Astrocyte of the spinal cord (primary cell): ENCODE measurements around the gene ATF7IP2.
"Not testable (repeated sequence)": the region's sequence is repeated elsewhere in the genome, so short reads cannot be mapped to it uniquely, and the experiment has no call there.

Experiments
- DNase-seq: peaks from one replicate; pipeline ENCODE4 v3.0.0; 2011; ENCODE audit warnings: low read depth, low spot score
- H3K4me3 ChIP-seq: 2 replicates; pipeline ENCODE4 v1.5.1; 2011; ENCODE audit warnings: low read depth, mild to moderate bottlenecking, low read length, moderate library complexity
- in situ Hi-C: cut with HindIII; loops from 2 replicates; pipeline ENCODE4 v1.10.0; 2017; ENCODE audit warnings: low sequenced_read_pairs
- TF ChIP-seq, protein P1 (sequence below): IDR thresholded peaks from 2 replicates; pipeline ENCODE4 v1.5.1; 2012; ENCODE audit warnings: low read depth, mild to moderate bottlenecking, low read length, inconsistent platforms

The ATF7IP2 gene, protein sequence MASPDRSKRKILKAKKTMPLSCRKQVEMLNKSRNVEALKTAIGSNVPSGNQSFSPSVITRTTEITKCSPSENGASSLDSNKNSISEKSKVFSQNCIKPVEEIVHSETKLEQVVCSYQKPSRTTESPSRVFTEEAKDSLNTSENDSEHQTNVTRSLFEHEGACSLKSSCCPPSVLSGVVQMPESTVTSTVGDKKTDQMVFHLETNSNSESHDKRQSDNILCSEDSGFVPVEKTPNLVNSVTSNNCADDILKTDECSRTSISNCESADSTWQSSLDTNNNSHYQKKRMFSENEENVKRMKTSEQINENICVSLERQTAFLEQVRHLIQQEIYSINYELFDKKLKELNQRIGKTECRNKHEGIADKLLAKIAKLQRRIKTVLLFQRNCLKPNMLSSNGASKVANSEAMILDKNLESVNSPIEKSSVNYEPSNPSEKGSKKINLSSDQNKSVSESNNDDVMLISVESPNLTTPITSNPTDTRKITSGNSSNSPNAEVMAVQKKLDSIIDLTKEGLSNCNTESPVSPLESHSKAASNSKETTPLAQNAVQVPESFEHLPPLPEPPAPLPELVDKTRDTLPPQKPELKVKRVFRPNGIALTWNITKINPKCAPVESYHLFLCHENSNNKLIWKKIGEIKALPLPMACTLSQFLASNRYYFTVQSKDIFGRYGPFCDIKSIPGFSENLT

DNA sequence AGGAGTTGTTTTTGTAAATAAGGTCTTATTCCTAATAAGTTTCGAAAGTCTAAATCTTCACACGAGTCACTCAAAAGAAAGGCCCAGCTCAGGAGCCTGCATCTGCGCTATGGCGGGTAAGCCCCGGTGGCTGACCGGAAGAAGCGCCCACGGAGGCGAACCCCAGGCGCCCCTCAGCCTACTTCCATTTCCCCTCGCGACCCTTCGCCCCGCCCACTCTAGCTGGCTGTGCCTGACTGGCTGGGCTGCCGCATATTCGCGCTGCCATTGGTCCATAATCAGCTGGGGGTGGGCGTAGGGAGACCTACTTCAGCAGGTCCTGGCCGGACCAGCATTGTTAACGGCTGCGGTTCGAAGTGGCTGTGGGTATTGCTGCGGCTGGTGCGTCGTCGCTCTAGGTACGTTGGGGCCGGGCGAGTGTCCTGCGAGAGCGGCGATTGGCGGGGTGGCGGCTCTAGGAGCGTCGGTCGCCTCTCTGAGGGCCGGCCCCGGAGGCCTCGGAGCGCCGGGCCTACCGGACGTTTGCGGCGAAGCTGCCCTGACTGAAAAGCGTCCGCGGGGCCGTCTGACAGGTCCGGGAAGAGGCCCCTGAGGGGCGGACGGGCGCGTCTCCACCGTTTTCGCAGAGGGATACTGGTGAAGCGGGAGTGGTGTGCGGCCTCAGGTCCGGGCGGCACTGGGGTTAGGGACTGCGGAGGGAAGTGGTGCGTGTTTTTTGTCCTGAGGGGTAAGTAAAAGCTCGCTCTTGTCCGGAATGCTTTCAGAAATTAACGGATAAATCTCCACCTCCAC, at the start of gene ATF7IP2:
Gene ATF7IP2, plus strand, starts transcription at position 337 of the 792 bp plus-strand sequence. CDS start 44,560 bp downstream, outside the sequence.
- TF ChIP-seq, protein P1, sequence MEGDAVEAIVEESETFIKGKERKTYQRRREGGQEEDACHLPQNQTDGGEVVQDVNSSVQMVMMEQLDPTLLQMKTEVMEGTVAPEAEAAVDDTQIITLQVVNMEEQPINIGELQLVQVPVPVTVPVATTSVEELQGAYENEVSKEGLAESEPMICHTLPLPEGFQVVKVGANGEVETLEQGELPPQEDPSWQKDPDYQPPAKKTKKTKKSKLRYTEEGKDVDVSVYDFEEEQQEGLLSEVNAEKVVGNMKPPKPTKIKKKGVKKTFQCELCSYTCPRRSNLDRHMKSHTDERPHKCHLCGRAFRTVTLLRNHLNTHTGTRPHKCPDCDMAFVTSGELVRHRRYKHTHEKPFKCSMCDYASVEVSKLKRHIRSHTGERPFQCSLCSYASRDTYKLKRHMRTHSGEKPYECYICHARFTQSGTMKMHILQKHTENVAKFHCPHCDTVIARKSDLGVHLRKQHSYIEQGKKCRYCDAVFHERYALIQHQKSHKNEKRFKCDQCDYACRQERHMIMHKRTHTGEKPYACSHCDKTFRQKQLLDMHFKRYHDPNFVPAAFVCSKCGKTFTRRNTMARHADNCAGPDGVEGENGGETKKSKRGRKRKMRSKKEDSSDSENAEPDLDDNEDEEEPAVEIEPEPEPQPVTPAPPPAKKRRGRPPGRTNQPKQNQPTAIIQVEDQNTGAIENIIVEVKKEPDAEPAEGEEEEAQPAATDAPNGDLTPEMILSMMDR = no peak
- H3K4me3 ChIP-seq = peak within 1 kb of the TSS; percentile 83
- peak; percentile 93 for DNase-seq
- in situ Hi-C loops = no loop called here

DNA sequence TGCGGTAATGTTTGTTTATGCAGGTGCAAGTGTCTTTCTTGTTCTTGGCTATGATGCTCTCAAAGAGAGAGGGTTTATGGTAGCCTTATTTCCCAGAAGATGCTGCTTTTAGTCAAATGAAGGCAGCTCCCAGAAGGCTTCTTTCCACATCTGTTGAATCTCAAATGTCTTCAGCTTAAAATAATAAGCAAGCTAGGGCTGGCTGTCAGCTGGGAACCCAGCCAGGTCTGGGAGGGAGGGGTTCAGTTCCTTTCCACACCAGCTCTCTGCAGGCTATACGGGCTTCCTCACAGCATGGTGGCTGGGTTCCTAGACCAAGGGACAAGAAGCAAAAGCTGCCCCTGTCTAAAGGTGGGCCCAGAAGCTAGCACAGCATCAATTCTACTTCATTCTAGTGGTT, 47.4 kb upstream of the ATF7IP2 start:
- no peak overlapping the region for H3K4me3 ChIP-seq
- TF ChIP-seq, protein P1 = no peak
- DNase-seq = peak; percentile 7
- in situ Hi-C loops = no loop called here

DNA sequence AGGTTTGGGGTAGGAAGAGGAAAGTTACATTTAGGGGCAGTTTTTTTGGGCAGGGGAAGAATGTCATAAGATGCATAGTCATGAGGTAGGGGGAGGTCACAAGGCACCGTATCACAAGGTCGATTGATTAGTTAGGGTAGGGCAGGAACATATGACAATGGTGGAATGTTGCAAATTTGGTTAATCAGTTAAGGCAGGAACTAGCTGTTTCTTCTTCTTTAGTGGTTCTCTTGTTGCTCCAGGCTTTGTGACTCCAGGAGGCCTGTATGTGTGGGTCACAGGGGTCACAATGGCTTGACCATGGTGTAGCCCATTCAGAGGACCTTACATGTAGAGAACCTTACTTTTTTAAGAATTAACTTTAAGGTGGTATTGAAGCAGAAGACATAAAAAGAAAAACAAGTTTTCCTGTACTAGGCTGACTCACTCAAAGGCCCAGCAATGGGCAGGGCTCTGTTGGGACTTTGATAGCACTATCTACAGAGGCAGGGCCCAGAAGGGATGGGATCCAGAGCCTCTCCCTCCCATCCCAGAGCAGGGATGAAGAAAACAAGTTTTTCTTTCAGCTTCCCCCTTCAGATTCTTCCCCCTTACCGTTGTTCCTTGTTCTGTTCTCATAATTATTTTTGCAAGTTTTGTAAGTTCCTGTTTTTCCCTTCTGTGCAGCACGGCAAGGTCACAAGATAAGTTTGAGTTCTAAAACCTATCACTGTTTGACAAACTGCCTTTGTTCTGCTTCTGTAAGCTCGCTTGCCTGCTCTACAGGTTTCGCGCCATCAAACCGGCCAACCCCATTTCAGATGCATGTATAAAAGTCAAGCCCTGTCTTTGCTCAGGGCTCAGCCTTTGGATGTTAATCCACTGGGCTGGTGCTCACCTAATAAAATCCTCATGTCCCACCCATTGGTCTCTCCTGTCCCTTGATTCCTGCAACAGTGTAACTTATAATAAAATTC, 45.8 kb upstream of the ATF7IP2 start:
- in situ Hi-C loops = no loop called here
- DNase-seq = no peak
- TF ChIP-seq, protein P1 = no peak
- H3K4me3 ChIP-seq = no peak overlapping the region

DNA sequence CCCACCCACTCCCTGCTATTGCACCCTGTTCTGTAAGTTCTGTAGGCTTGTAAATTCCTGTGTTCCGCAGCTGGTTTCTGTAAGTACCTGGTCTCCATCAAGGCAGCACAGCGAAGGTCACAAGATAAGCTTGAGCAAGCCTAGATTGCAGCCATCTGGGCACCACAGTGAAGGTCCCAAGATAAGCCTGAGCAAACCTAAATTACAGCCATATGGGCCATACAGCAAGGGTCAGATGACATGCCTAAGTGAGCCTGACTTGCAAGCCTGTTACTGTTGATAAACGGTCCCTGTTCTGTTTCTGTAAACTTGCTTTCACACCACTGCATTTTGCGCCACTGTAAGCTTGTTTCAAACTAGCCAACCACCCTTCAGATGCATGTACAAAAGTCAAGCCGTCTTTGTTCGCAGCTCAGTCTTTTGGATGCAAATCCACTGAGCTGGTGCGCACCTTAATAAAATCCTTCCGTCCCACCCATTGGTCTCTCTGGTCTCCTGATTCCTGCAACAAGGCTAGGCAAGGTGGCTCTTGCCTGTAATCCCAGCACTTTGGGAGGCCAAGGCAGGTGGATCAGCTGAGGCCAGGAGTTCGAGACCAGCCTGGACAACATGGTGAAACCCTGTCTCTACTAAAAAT, 42.6 kb upstream of the ATF7IP2 start:
- DNase-seq = no peak
- no peak overlapping the region for H3K4me3 ChIP-seq
- TF ChIP-seq, protein P1 = no peak
- in situ Hi-C loops = no loop called here

DNA sequence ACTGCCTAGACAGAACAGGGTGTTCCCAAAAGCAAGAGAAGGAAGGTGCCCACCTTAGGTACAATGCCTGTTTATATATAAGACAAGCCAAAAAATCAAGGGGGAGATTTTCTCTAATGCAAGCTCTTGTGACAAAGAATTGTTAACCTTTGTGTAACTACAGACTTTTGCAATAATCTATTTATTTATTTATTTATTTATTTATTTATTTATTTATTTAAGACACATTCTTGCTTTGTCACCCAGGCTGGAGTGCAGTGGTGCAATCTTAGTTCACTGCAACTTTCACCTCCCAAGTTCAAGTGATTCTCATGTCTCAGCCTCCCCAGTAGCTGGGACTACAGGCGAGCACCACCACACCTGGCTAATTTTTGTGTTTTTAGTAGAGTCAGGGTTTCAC, 41.2 kb upstream of the ATF7IP2 start:
- H3K4me3 ChIP-seq, in situ Hi-C loops: not testable (repeated sequence)

DNA sequence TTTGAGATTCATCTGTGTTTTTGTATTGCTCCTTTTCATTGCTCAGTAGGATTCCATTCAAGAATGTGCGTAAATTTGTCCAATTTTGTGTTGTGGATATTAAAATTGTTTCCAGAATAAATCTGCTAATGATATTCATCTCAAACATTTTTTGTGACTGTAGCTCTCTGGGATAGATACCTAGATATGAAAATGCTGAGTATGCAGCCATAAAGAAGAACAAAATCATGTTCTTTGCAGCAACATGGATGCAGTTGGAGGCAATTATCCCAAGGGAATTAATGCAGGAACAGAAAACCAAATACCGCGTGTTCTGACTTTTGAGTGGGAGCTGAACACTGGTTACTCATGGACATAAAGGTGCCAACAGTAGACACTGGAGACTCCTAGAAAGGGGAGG, 40.2 kb upstream of the ATF7IP2 start:
- DNase-seq = no peak
- in situ Hi-C loops = no loop called here
- H3K4me3 ChIP-seq = no peak overlapping the region
- TF ChIP-seq, protein P1 = no peak

More for the DNA sequence above, 41.2 kb upstream of the ATF7IP2 start:
- not testable (repeated sequence) for DNase-seq
